ENCODE measurements around the gene CACNA1H.
"Not testable (repeated sequence)": the region's sequence is repeated elsewhere in the genome, so short reads cannot be mapped to it uniquely, and the experiment has no call there.

DNA sequence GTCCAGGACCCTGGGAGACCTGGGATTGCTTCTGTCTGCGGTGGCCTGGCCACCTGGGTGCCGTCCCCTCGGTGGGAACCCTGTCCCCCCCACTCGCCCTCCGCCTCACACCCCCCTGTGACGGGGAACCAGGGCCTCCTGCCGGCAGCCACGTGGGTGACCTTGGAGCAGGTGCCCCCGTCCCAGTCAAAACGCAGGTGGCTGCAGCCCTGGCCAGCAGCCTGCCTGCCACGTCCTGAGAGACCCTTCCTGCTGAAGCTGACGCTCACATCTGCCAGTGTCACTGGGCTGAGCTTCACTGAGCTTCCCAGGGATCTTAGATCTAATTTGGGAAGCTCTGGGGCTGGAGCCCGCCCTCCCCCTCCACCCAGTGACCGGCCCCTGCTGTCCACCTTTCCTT, 73.8 kb downstream of the CACNA1H start:
- not testable (repeated sequence) for TF ChIP-seq CTCF, POLR2A (IDR thresholded peaks at IDR 0.05)

Measured in heart left ventricle (tissue), 13 donors.